ENCODE results near the gene VPS16. TPM values are rescaled to one million over a fixed set of nuclear protein-coding genes. Genes with fewer than 3 reads are reported as not detected.

VPS16 gene
- polyA plus RNA-seq, 4 donors = 35.6 to 42.6 (median 37.6) TPM

- DNase-seq (ENCODE audit: low read depth in 4 of 4, low spot score in 3 of 4) = no peak
Measured at GRCh38 chr20:2867081-2867864, 26.7 kb downstream of the VPS16 start.

GRCh38 chr20:2869381-2869780, 28.8 kb downstream of the VPS16 start:
- no peak for DNase-seq (ENCODE audit: low read depth in 4 of 4, low spot score in 3 of 4)

GRCh38 chr20:2871111-2871465, 30.5 kb downstream of the VPS16 start:
- no peak for DNase-seq (ENCODE audit: low read depth in 4 of 4, low spot score in 3 of 4)

GRCh38 chr20:2871661-2872458, 31.3 kb downstream of the VPS16 start:
- no peak for DNase-seq (ENCODE audit: low read depth in 4 of 4, low spot score in 3 of 4)

GRCh38 chr20:2872459-2873009, 32.0 kb downstream of the VPS16 start:
- no peak for DNase-seq (ENCODE audit: low read depth in 4 of 4, low spot score in 3 of 4)

GRCh38 chr20:2873010-2873746, 32.6 kb downstream of the VPS16 start, which contains the start of gene PTPRA:
PTPRA (plus strand) TSS chr20:2873481; CDS start chr20:2964278, 90,797 bp downstream.
- DNase-seq (ENCODE audit: low read depth in 4 of 4, low spot score in 3 of 4) = peak in 3 of 4 donors; percentile 86 to 88 (median 87)

GRCh38 chr20:2873747-2874041, 33.1 kb downstream of the VPS16 start:
- DNase-seq (ENCODE audit: low read depth in 4 of 4, low spot score in 3 of 4) = peak in 2 of 4 donors; percentile 45 to 59

GRCh38 chr20:2874456-2874855, 33.9 kb downstream of the VPS16 start:
- no peak for DNase-seq (ENCODE audit: low read depth in 4 of 4, low spot score in 3 of 4)

- no peak for DNase-seq (ENCODE audit: low read depth in 4 of 4, low spot score in 3 of 4)
Measured at GRCh38 chr20:2875690-2876203, 35.2 kb downstream of the VPS16 start.

- no peak for DNase-seq (ENCODE audit: low read depth in 4 of 4, low spot score in 3 of 4)
Measured at GRCh38 chr20:2878515-2878914, 38.0 kb downstream of the VPS16 start.

- DNase-seq (ENCODE audit: low read depth in 4 of 4, low spot score in 3 of 4) = no peak
Measured at GRCh38 chr20:2879146-2879545, 38.6 kb downstream of the VPS16 start.

- no peak for DNase-seq (ENCODE audit: low read depth in 4 of 4, low spot score in 3 of 4)
Measured at GRCh38 chr20:2880650-2881049, 40.1 kb downstream of the VPS16 start.

GRCh38 chr20:2883726-2884637, 43.4 kb downstream of the VPS16 start:
- DNase-seq (ENCODE audit: low read depth in 4 of 4, low spot score in 3 of 4) = no peak

- no peak for DNase-seq (ENCODE audit: low read depth in 4 of 4, low spot score in 3 of 4)
Measured at GRCh38 chr20:2887715-2888114, 47.2 kb downstream of the VPS16 start.

GRCh38 chr20:2888224-2888955, 47.8 kb downstream of the VPS16 start:
- DNase-seq (ENCODE audit: low read depth in 4 of 4, low spot score in 3 of 4) = no peak

GRCh38 chr20:2889209-2889608, 48.7 kb downstream of the VPS16 start:
- no peak for DNase-seq (ENCODE audit: low read depth in 4 of 4, low spot score in 3 of 4)

GRCh38 chr20:2889797-2890196, 49.3 kb downstream of the VPS16 start:
- no peak for DNase-seq (ENCODE audit: low read depth in 4 of 4, low spot score in 3 of 4)

- DNase-seq (ENCODE audit: low read depth in 4 of 4, low spot score in 3 of 4) = no peak
Measured at GRCh38 chr20:2890742-2891141, 50.2 kb downstream of the VPS16 start.

GRCh38 chr20:2891343-2891742, 50.8 kb downstream of the VPS16 start:
- no peak for DNase-seq (ENCODE audit: low read depth in 4 of 4, low spot score in 3 of 4)

Measured in right renal pelvis (tissue), 4 donors.